Endometrial microvascular endothelial cells (primary cell): ENCODE results near the gene CBS. TPM values are rescaled to one million over a fixed set of nuclear protein-coding genes. Genes with fewer than 3 reads are reported as not detected.
"Not testable (repeated sequence)": the region's sequence is repeated elsewhere in the genome, so short reads cannot be mapped to it uniquely, and the experiment has no call there.

Experiments
- in situ Hi-C: cut with HindIII; loops from 2 replicates; pipeline ENCODE4 v1.10.0; 2017; ENCODE audit warnings: low sequenced_read_pairs, low pct_unique_long_range_greater_than_20kb; ENCODE audit errors: inconsistent ontology term
- total RNA-seq: library from RNA; depleted of rRNA; stranded (reverse); fragments of >200 nt; gene quantifications from one replicate; pipeline ENCODE4 v1.2.3, GENCODE V29; 2015; ENCODE audit errors: inconsistent ontology term

CBS gene
- total RNA-seq, 1 donor from 2014 or later, result 4.6 TPM

GRCh38 chr21:43031121-43031619 is 44.5 kb downstream of the CBS start:
- in situ Hi-C loops, result no loop called here

- in situ Hi-C loops, result no loop called here
Observed at GRCh38 chr21:43029785-43030184, 45.9 kb downstream of the CBS start.

- in situ Hi-C loops, result no loop called here
Observed at GRCh38 chr21:43027846-43028731, 47.5 kb downstream of the CBS start.

- in situ Hi-C loops, result no loop called here
Observed at GRCh38 chr21:43025636-43026180, 49.9 kb downstream of the CBS start.

GRCh38 chr21:43024439-43025136 is 51.0 kb downstream of the CBS start:
- in situ Hi-C loops, result no loop called here

GRCh38 chr21:43023175-43023574 is 52.5 kb downstream of the CBS start:
- in situ Hi-C loops, result no loop called here

GRCh38 chr21:43021756-43022600 is 53.7 kb downstream of the CBS start:
- in situ Hi-C loops, result no loop called here

- in situ Hi-C loops, result no loop called here
Observed at GRCh38 chr21:43021191-43021590, 54.4 kb downstream of the CBS start.

GRCh38 chr21:43020771-43021170 is 54.9 kb downstream of the CBS start:
- in situ Hi-C loops, result no loop called here

- in situ Hi-C loops, result no loop called here
Observed at GRCh38 chr21:43020177-43020576, 55.5 kb downstream of the CBS start.

- in situ Hi-C loops, result no loop called here
Observed at GRCh38 chr21:43018519-43018918, 57.1 kb downstream of the CBS start.

- in situ Hi-C loops, result no loop called here
Observed at GRCh38 chr21:43016728-43017127, 58.9 kb downstream of the CBS start.

GRCh38 chr21:43015906-43016540 is 59.6 kb downstream of the CBS start:
- in situ Hi-C loops, result no loop called here

- in situ Hi-C loops, result no loop called here
Observed at GRCh38 chr21:43012596-43012995, 63.0 kb downstream of the CBS start.

GRCh38 chr21:43006874-43007208 is 68.8 kb downstream of the CBS start:
- in situ Hi-C loops, result no loop called here

GRCh38 chr21:43006051-43006873 is 69.4 kb downstream of the CBS start:
- in situ Hi-C loops, result not testable (repeated sequence)

- in situ Hi-C loops, result no loop called here
Observed at GRCh38 chr21:43005635-43006034, 70.0 kb downstream of the CBS start.

- in situ Hi-C loops, result no loop called here
Observed at GRCh38 chr21:43004926-43005325, 70.7 kb downstream of the CBS start.
